ENCODE data around the gene MAPK10. TPM values are rescaled to one million over a fixed set of nuclear protein-coding genes. Genes with fewer than 3 reads are reported as not detected.

MAPK10 gene
- total RNA-seq, 2 experiments from 2014 or later: not detected

GRCh38 chr4:86393749-86394148, 33.9 kb upstream of the MAPK10 start:
- intact Hi-C loops (cut with micrococcal nuclease): no loop called here
- Mint-ChIP-seq H3K9me3 (no peaks in the 10 kb centered on the region), H3K4me1 (ENCODE audit: low read depth) (no peaks in the 10 kb centered on the region), H3K27me3 (no peaks in the 10 kb centered on the region), H3K27ac (no peak overlapping the region), H3K4me3 (no peak overlapping the region), H3K36me3 (ENCODE audit: low read depth) (no peaks in the 10 kb centered on the region)
- ATAC-seq: no peak
- CTCF ChIA-PET: no interaction called here
- no peak for TF ChIP-seq CTCF (IDR thresholded peaks at IDR 0.05)
- POLR2A ChIA-PET: no interaction called here
- DNase-seq: no peak

GRCh38 chr4:86389664-86390063, 29.8 kb upstream of the MAPK10 start:
- intact Hi-C loops (cut with micrococcal nuclease): no loop called here
- H3K4me1 Mint-ChIP-seq (ENCODE audit: low read depth): no peaks in the 10 kb centered on the region
- ATAC-seq: no peak
- no peaks in the 10 kb centered on the region for H3K9me3 Mint-ChIP-seq
- no peak overlapping the region for H3K27ac Mint-ChIP-seq
- DNase-seq: no peak
- no peaks in the 10 kb centered on the region for H3K36me3 Mint-ChIP-seq (ENCODE audit: low read depth)
- ChIA-PET POLR2A (no interaction called here), CTCF (no interaction called here)
- no peak for TF ChIP-seq CTCF (IDR thresholded peaks at IDR 0.05)
- no peaks in the 10 kb centered on the region for H3K27me3 Mint-ChIP-seq
- H3K4me3 Mint-ChIP-seq: no peak overlapping the region

GRCh38 chr4:86388252-86388651, 28.4 kb upstream of the MAPK10 start:
- Mint-ChIP-seq H3K9me3 (no peaks in the 10 kb centered on the region), H3K4me1 (ENCODE audit: low read depth) (no peaks in the 10 kb centered on the region), H3K36me3 (ENCODE audit: low read depth) (no peaks in the 10 kb centered on the region), H3K27ac (no peak overlapping the region), H3K4me3 (no peak overlapping the region), H3K27me3 (peaks cover 5% of the 10 kb centered on the region)
- no peak for TF ChIP-seq CTCF (IDR thresholded peaks at IDR 0.05)
- ChIA-PET CTCF (interaction anchor here (0.7 kb wide), 1 partner anchor 242 kb away, joined by 3 read pairs; no protein-coding TSS in a partner anchor), POLR2A (no interaction called here)
- ATAC-seq: no peak
- no peak for DNase-seq
- intact Hi-C loops (cut with micrococcal nuclease): no loop called here

GRCh38 chr4:86386817-86387415, 27.1 kb upstream of the MAPK10 start:
- no peaks in the 10 kb centered on the region for H3K9me3 Mint-ChIP-seq
- no peaks in the 10 kb centered on the region for H3K4me1 Mint-ChIP-seq (ENCODE audit: low read depth)
- no peak for DNase-seq
- intact Hi-C loops (cut with micrococcal nuclease): no loop called here
- no peak for TF ChIP-seq CTCF (IDR thresholded peaks at IDR 0.05)
- no peak for ATAC-seq
- H3K4me3 Mint-ChIP-seq: no peak overlapping the region
- H3K27ac Mint-ChIP-seq: no peak overlapping the region
- CTCF ChIA-PET: no interaction called here
- POLR2A ChIA-PET: no interaction called here
- H3K27me3 Mint-ChIP-seq: peaks cover 5% of the 10 kb centered on the region
- no peaks in the 10 kb centered on the region for H3K36me3 Mint-ChIP-seq (ENCODE audit: low read depth)

GRCh38 chr4:86386201-86386600, 26.3 kb upstream of the MAPK10 start:
- ChIA-PET CTCF (no interaction called here), POLR2A (no interaction called here)
- Mint-ChIP-seq H3K27ac (no peak overlapping the region), H3K4me3 (no peak overlapping the region), H3K27me3 (peaks cover 5% of the 10 kb centered on the region), H3K4me1 (ENCODE audit: low read depth) (no peaks in the 10 kb centered on the region), H3K9me3 (no peaks in the 10 kb centered on the region), H3K36me3 (ENCODE audit: low read depth) (no peaks in the 10 kb centered on the region)
- ATAC-seq (no peak), DNase-seq (no peak)
- intact Hi-C loops (cut with micrococcal nuclease): no loop called here
- TF ChIP-seq CTCF (IDR thresholded peaks at IDR 0.05): no peak

All from activated CD8-positive, alpha-beta T cell treated with anti-CD3 and anti-CD28 coated beads for 36 hours (primary cell).